Gastrocnemius medialis (tissue), 4 donors: Measurements from ENCODE around the gene SLC6A19. TPM values are rescaled to one million over a fixed set of nuclear protein-coding genes. Genes with fewer than 3 reads are reported as not detected.
A peak's percentile ranks its signal among the peaks of the same experiment; 100 is the strongest.
"Not testable (repeated sequence)": the region's sequence is repeated elsewhere in the genome, so short reads cannot be mapped to it uniquely, and the experiment has no call there.

Source experiments
- ATAC-seq, 2 donors: fragments of 150-250 bp; one replicate each; pipeline ENCODE4 v1.9.1; 2016
- DNase-seq, 2 donors: peaks; one replicate each; pipeline ENCODE4 v3.0.0-alpha.2; 2019
- H3K27ac ChIP-seq, 4 donors: fragments of 200-600 bp; sonication (generic); 1 replicate in 1 of 4; 2 replicates in 3 of 4; pipeline ENCODE4 v1.5.1; 2016 to 2018; ENCODE audit warnings: mild to moderate bottlenecking in 2 of 4, moderate library complexity in 1 of 4
- H3K27me3 ChIP-seq, 3 donors: fragments of 200-600 bp; sonication (generic) in 2 of 3; 1 replicate in 1 of 3; 2 replicates in 2 of 3; pipeline versions ENCODE4 v1.5.1 to v1.6.0; 2016 to 2019; ENCODE audit warnings: mild to moderate bottlenecking in 1 of 3, moderate library complexity in 1 of 3
- H3K36me3 ChIP-seq, 2 donors: fragments of 200-600 bp; sonication (generic) in 1 of 2; one replicate each; pipeline ENCODE4 v1.5.1; 2017 to 2018
- H3K4me1 ChIP-seq, 2 donors: fragments of 200-600 bp; sonication (generic) in 1 of 2; one replicate each; pipeline ENCODE4 v1.5.1; 2016 to 2017; ENCODE audit warnings: mild to moderate bottlenecking in 2 of 2
- H3K4me3 ChIP-seq, 4 donors: fragments of 200-600 bp; sonication (generic) in 3 of 4; 1 replicate in 1 of 4; 2 replicates in 3 of 4; pipeline ENCODE4 v1.5.1; 2016 to 2019; ENCODE audit warnings: mild to moderate bottlenecking in 2 of 4
- H3K9me3 ChIP-seq, 3 donors: fragments of 200-600 bp; sonication (generic) in 2 of 3; 1 replicate in 1 of 3; 2 replicates in 2 of 3; pipeline ENCODE4 v1.5.1; 2016 to 2019
- POLR2A ChIP-seq, 2 donors: fragments of 450-650 bp; IDR thresholded peaks; one replicate each; pipeline ENCODE4 v1.6.1; 2017; ENCODE audit warnings: antibody characterized with exemption in 2 of 2, mild to moderate bottlenecking in 2 of 2, moderate library complexity in 2 of 2
- in situ Hi-C, 4 donors: fragments of 200-750 bp; cut with MboI; loops; one replicate each; pipeline versions ENCODE4 v1.15.0 to v1.8.0; 2017; ENCODE audit warnings: low sequenced_read_pairs in 4 of 4
- intact Hi-C: fragments of 100-400 bp; cut with DNase I; formaldehyde crosslinking; loops from one replicate; pipeline ENCODE4 v1.15.1; 2023; ENCODE audit warnings: low total_unique reads
- total RNA-seq, 4 donors: library from RNA; depleted of rRNA; stranded (reverse); fragments of >200 nt; gene quantifications; one replicate each; pipeline versions ENCODE4 v1.1.0 to v1.2.3, GENCODE V29; 2016
- TF ChIP-seq, protein P1 (sequence below), 5 experiments: fragments of 450-650 bp in 3 of 5; fragments of 200-600 bp in 2 of 5; sonication (generic) in 2 of 5; IDR thresholded peaks in 4 of 5; conservative IDR thresholded peaks in 1 of 5; 1 replicate in 4 of 5; 2 replicates in 1 of 5; pipeline ENCODE4 v1.5.1; 2016 to 2019; ENCODE audit warnings: antibody characterized with exemption in 5 of 5, mild to moderate bottlenecking in 3 of 5, moderate library complexity in 3 of 5

Gene SLC6A19
- total RNA-seq, 4 donors from 2014 or later = 0.05 TPM; not detected in 3

DNA sequence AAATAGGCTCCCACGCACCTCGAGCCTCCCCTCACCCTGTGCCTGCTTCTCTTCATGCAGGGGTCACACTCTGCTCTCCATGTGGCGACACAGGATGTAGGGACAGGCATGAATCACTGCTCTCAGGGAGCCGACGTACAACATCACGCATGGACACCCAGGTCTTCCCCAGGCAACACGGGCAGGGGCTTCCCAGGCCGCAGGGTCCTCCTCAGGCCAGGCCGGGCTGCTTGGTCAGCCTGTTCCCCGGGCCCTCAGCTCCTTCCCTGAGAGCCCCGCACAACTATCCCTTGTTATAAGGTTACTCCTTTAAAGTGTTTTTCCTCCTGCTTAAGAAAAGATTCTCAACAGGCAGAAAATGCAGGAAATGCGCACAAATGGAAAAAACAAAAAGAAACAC lies 24.8 kb downstream of the SLC6A19 start:
- ATAC-seq (no peak), DNase-seq (no peak)
- H3K36me3 ChIP-seq = no peaks in the 10 kb centered on the region
- intact Hi-C loops (no loop called here), in situ Hi-C loops (no loop called here)
- H3K27me3 ChIP-seq = peaks cover 0 to 2% (median 0%) of the 10 kb centered on the region in 3 donors
- H3K4me1 ChIP-seq = peaks cover 5 to 7% of the 10 kb centered on the region in 2 donors
- no peak overlapping the region for H3K4me3 ChIP-seq
- TF ChIP-seq POLR2A (IDR thresholded peaks at IDR 0.05) = no peak
- TF ChIP-seq, protein P1, sequence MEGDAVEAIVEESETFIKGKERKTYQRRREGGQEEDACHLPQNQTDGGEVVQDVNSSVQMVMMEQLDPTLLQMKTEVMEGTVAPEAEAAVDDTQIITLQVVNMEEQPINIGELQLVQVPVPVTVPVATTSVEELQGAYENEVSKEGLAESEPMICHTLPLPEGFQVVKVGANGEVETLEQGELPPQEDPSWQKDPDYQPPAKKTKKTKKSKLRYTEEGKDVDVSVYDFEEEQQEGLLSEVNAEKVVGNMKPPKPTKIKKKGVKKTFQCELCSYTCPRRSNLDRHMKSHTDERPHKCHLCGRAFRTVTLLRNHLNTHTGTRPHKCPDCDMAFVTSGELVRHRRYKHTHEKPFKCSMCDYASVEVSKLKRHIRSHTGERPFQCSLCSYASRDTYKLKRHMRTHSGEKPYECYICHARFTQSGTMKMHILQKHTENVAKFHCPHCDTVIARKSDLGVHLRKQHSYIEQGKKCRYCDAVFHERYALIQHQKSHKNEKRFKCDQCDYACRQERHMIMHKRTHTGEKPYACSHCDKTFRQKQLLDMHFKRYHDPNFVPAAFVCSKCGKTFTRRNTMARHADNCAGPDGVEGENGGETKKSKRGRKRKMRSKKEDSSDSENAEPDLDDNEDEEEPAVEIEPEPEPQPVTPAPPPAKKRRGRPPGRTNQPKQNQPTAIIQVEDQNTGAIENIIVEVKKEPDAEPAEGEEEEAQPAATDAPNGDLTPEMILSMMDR (IDR thresholded peaks at IDR 0.05 in 4 of 5, conservative IDR thresholded peaks at IDR 0.05 in 1 of 5) = no peak
- no peaks in the 10 kb centered on the region for H3K9me3 ChIP-seq
- no peak overlapping the region for H3K27ac ChIP-seq

DNA sequence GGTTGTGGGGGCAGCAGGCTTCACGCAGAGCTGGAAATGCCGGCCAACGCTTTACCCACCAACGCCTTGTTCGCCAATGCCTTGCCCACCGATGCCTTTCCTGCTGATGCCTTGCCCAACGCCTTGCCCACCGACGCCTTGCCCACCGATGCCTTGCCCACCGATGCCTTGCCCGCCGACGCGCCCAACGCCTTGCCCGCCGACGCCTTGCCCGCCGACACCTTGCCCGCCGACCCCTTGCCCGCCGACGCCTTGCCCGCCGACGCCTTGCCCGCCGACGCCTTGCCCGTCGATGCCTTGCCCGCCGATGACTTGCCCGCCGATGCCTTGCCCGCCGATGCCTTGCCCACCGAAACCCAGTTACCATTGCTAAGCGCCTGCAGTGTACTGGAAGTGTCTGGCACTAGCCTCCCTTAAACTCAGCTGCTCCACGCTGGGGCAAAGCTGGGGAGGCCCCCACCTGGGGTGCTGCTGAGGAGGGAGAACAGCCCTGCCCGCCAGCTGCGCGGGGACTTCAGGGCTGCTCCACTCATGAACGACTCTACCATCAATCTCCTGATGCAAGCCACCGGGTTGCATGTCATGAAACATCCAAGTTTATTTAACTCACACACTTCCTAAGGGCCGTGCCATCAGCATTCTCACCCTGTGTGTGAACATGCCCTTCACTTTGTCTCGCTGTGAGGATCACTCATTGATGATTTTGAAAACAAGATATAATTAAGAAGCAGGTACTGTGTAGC lies 25.6 kb downstream of the SLC6A19 start:
- TF ChIP-seq, protein P1 (IDR thresholded peaks at IDR 0.05 in 4 of 5, conservative IDR thresholded peaks at IDR 0.05 in 1 of 5) = no peak
- TF ChIP-seq POLR2A (IDR thresholded peaks at IDR 0.05) = no peak
- DNase-seq (no peak), ATAC-seq (no peak)
- Histone ChIP-seq H3K9me3 (no peaks in the 10 kb centered on the region), H3K27me3 (peaks cover 0 to 4% (median 0%) of the 10 kb centered on the region in 3 donors), H3K27ac (no peak overlapping the region), H3K36me3 (no peaks in the 10 kb centered on the region), H3K4me3 (no peak overlapping the region), H3K4me1 (peaks cover 5 to 7% of the 10 kb centered on the region in 2 donors)
- intact Hi-C loops = no loop called here
- in situ Hi-C loops = no loop called here

DNA sequence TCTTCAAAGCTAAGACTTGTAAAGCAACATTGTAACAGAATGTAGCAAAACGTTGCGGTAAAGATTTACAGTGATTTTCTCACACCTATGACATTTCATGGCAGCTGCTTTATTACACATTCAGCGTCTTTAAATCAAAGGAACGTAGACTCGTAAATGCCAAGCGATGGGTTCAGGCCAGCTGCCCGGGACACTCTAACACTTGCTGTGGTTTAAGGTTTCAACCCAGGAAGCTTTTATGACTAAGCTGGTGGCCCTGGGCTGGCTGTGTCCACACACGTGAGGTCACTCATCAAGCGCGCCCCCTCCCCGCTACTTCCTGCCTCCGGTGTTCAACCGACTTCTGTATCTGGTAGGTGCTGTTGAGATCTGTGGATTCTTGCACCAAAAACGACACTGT lies 26.3 kb downstream of the SLC6A19 start:
- ATAC-seq (peak; percentile 75 to 88), DNase-seq (peak; percentile 23 to 39)
- no peak overlapping the region for H3K4me3 ChIP-seq
- peaks cover 5 to 7% of the 10 kb centered on the region in 2 donors for H3K4me1 ChIP-seq
- in situ Hi-C loops (no loop called here), intact Hi-C loops (no loop called here)
- H3K9me3 ChIP-seq = no peaks in the 10 kb centered on the region
- TF ChIP-seq, protein P1 (IDR thresholded peaks at IDR 0.05 in 4 of 5, conservative IDR thresholded peaks at IDR 0.05 in 1 of 5) = no peak
- no peak for TF ChIP-seq POLR2A (IDR thresholded peaks at IDR 0.05)
- H3K36me3 ChIP-seq = no peaks in the 10 kb centered on the region
- H3K27ac ChIP-seq = no peak overlapping the region
- peaks cover 0 to 4% (median 0%) of the 10 kb centered on the region in 3 donors for H3K27me3 ChIP-seq

DNA sequence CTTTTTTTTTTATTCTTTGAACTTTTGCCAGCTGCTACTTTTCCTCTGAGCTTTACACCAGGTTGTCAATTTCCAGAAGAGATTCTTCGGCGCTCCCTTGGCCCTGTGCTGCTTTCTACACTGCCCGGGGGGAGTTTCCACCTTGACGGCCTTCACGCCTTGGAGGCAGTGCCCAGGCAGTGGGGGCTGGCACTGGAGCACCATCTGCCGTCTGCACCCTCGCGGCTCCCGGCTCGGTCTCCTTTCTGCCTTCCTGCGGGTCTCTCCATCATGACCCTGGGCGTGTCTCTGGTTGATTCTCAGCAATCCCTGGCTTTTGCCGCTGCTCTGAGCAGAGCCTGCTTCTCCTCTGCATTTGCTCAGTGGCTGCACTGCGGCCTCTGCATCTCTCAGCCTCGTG lies 26.7 kb downstream of the SLC6A19 start:
- H3K27ac ChIP-seq = no peak overlapping the region
- TF ChIP-seq, protein P1 (IDR thresholded peaks at IDR 0.05 in 4 of 5, conservative IDR thresholded peaks at IDR 0.05 in 1 of 5) = no peak
- TF ChIP-seq POLR2A (IDR thresholded peaks at IDR 0.05) = no peak
- intact Hi-C loops (no loop called here), in situ Hi-C loops (no loop called here)
- H3K4me1 ChIP-seq = peaks cover 5 to 7% of the 10 kb centered on the region in 2 donors
- no peak overlapping the region for H3K4me3 ChIP-seq
- no peak for DNase-seq
- no peaks in the 10 kb centered on the region for H3K36me3 ChIP-seq
- peaks cover 0 to 4% (median 0%) of the 10 kb centered on the region in 3 donors for H3K27me3 ChIP-seq
- H3K9me3 ChIP-seq = no peaks in the 10 kb centered on the region
- ATAC-seq = no peak

DNA sequence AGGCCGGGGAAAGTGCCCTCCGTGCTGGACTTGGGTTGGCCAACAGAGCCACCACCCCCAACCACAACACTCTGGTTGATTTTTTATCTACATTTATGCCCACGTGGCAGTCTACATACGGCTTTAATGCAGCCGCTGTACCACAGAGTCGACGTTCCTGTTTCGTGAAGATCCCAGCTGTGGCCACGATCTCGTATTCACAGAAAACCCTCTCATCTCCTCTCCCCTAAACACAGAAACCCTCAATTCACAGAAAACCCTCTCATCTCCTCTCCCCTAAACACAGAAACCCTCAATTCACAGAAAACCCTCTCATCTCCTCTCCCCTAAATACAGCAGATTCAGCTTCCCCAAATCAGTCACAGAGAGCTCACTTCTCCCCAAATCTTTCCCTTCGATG lies 27.6 kb downstream of the SLC6A19 start:
- intact Hi-C loops, H3K9me3 ChIP-seq, H3K27ac ChIP-seq, H3K4me3 ChIP-seq, H3K4me1 ChIP-seq, DNase-seq, in situ Hi-C loops, H3K36me3 ChIP-seq, H3K27me3 ChIP-seq, ATAC-seq: not testable (repeated sequence)
